ENCODE results near the gene NOL4L. TPM values are rescaled to one million over a fixed set of nuclear protein-coding genes. Genes with fewer than 3 reads are reported as not detected.
A peak's percentile ranks its signal among the peaks of the same experiment; 100 is the strongest.

The NOL4L gene
- total and polyA plus RNA-seq, 9 donors: 3.3 to 17.1 (median 10.6) TPM

GRCh38 chr20:32474967-32475811 is 109.9 kb downstream of the NOL4L start:
- Histone ChIP-seq H3K27me3 (no peaks in the 10 kb centered on the region), H3K4me1 (ENCODE audit: insufficient read depth) (peaks cover 29% of the 10 kb centered on the region), H3K36me3 (no peaks in the 10 kb centered on the region), H3K27ac (peak overlapping the region; percentile 62 to 85), H3K9me3 (no peaks in the 10 kb centered on the region), H3K4me3 (peak overlapping the region; percentile 30)
- TF ChIP-seq POLR2A (IDR thresholded peaks at IDR 0.05): no peak
- TF ChIP-seq EP300 (IDR thresholded peaks at IDR 0.05): no peak
- TF ChIP-seq CTCF (IDR thresholded peaks at IDR 0.05): no peak
- intact Hi-C loops (cut with DNase I): no loop called here
- 0 to 11% (median 1%) methylated on average over 21 to 28 of the region's 28 CpGs for WGBS, 3 donors
- DNase-seq: peak; percentile 93 to 99 (median 99)

GRCh38 chr20:32474717-32474966 is 110.5 kb downstream of the NOL4L start:
- TF ChIP-seq CTCF (IDR thresholded peaks at IDR 0.05): no peak
- TF ChIP-seq POLR2A (IDR thresholded peaks at IDR 0.05): no peak
- no peak for TF ChIP-seq EP300 (IDR thresholded peaks at IDR 0.05)
- Histone ChIP-seq H3K4me3 (peak overlapping the region; percentile 30), H3K27me3 (no peaks in the 10 kb centered on the region), H3K9me3 (no peaks in the 10 kb centered on the region), H3K4me1 (ENCODE audit: insufficient read depth) (peaks cover 29% of the 10 kb centered on the region), H3K36me3 (no peaks in the 10 kb centered on the region), H3K27ac (peak overlapping the region; percentile 62 to 85)
- intact Hi-C loops (cut with DNase I): no loop called here
- no peak for DNase-seq
- 5% methylated on average over 8 of the region's 8 CpGs for WGBS, 3 donors

- TF ChIP-seq EP300 (IDR thresholded peaks at IDR 0.05) (no peak), CTCF (IDR thresholded peaks at IDR 0.05) (no peak), POLR2A (IDR thresholded peaks at IDR 0.05) (no peak)
- peak; percentile 55 to 69 (median 66) for DNase-seq
- 49 to 60% (median 59%) methylated on average over 18 of the region's 18 CpGs for WGBS, 3 donors
- peak overlapping the region; percentile 30 for H3K4me3 ChIP-seq
- peak overlapping the region; percentile 62 to 85 for H3K27ac ChIP-seq
- no peaks in the 10 kb centered on the region for H3K27me3 ChIP-seq
- H3K9me3 ChIP-seq: no peaks in the 10 kb centered on the region
- intact Hi-C loops (cut with DNase I): no loop called here
- H3K36me3 ChIP-seq: no peaks in the 10 kb centered on the region
- peaks cover 29% of the 10 kb centered on the region for H3K4me1 ChIP-seq (ENCODE audit: insufficient read depth)
Measured at GRCh38 chr20:32474009-32474716, 111.0 kb downstream of the NOL4L start.

DNA sequence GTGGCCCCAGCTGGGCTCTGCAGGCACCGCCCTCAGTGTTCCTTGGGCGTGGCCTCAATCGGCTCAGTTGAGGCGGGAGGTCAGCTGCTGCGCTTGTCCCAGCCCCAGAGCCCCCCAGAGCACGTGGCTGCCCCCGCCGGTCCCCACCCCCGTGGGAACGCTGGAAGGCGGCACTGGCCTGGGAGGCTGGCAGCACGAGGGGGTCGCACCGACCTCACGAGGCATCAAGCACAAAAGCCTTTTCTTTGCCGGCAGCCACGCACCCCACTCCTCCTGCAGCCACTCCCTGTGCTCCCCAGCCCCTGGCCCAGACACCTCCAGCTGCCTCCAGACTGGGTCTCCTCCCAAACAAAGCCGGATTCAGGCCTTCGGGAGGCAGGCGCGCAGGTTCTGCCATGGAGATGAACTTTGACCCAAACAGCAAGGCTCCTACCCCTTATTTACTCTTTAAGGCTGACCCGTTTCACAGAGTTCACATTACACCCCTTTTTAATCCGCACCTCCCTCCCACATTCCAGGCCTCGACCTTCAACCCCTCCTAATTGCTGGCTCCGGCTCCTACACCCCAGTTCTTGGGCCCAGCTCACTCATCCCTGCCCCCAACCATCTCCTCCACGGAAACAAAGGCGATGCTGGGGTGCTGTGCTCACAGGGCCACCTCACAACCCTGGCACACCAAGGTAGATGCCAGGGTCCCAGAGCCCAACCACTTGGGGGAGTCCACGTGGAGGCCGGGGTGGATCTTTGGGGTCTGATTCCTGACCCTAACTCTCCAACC is 111.7 kb downstream of the NOL4L start:
- TF ChIP-seq EP300 (IDR thresholded peaks at IDR 0.05) (no peak), POLR2A (IDR thresholded peaks at IDR 0.05) (no peak), CTCF (IDR thresholded peaks at IDR 0.05) (no peak)
- peak in 2 of 5 donors; percentile 16 to 42 for DNase-seq
- WGBS, 3 donors: 33 to 68% (median 52%) methylated on average over 25 to 29 of the region's 29 CpGs
- H3K4me3 ChIP-seq: peak overlapping the region; percentile 1
- H3K4me1 ChIP-seq (ENCODE audit: insufficient read depth): peaks cover 29% of the 10 kb centered on the region
- H3K27ac ChIP-seq: peak overlapping the region in 1 of 2 donors; percentile 62
- H3K36me3 ChIP-seq: no peaks in the 10 kb centered on the region
- no peaks in the 10 kb centered on the region for H3K9me3 ChIP-seq
- no peaks in the 10 kb centered on the region for H3K27me3 ChIP-seq
- intact Hi-C loops (cut with DNase I): no loop called here
